HG03108 (cell line): Measurements from ENCODE around the gene BSG.
"Not testable (repeated sequence)": the region's sequence is repeated elsewhere in the genome, so short reads cannot be mapped to it uniquely, and the experiment has no call there.

Source experiments
- ATAC-seq: cut with Tn5 transposase; IDR thresholded peaks from one replicate; pipeline ENCODE4 v1.9.1; 2021; ENCODE audit warnings: moderate library complexity; ENCODE audit not compliant: unreplicated experiment

BSG gene

DNA sequence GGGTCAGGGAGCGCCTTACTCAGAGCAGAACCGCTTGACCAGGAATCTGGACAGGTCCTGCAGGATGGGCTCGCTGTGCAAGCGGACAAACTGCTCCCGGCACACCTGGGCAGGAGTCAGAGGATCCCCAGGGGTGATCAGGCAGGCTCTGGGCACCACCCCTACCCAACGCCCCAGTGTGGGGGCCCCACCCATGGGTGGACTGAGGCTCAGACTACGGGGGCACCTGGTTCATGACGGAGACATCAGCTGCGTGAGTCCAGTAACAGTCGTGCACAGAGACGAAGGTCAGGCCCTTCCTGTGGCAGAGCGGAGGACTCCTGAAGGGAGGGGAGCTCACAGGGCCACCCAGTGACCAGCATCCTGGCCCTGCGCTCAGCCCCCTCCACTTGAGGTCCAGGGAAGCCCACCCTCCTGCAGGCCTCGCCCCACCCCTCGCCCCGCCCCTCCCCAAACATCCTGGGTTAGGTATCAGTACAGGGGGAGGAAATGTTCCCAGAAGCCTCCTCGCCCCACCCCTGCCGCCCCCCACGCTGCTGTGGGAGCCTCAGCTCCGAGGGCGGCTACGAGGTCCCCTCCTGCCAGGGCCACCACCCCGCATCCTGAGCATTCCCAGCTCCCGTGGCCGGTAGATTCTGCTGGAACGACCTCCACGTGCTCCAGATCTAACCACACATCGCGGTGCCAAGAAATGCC lies 45.3 kb downstream of the BSG start:
- ATAC-seq: no peak

GRCh38 chr19:618247-618619 lies 45.8 kb downstream of the BSG start:
- no peak for ATAC-seq

GRCh38 chr19:618674-619285 lies 46.4 kb downstream of the BSG start:
- ATAC-seq: no peak

GRCh38 chr19:619286-620002 lies 47.0 kb downstream of the BSG start:
- ATAC-seq: no peak

DNA sequence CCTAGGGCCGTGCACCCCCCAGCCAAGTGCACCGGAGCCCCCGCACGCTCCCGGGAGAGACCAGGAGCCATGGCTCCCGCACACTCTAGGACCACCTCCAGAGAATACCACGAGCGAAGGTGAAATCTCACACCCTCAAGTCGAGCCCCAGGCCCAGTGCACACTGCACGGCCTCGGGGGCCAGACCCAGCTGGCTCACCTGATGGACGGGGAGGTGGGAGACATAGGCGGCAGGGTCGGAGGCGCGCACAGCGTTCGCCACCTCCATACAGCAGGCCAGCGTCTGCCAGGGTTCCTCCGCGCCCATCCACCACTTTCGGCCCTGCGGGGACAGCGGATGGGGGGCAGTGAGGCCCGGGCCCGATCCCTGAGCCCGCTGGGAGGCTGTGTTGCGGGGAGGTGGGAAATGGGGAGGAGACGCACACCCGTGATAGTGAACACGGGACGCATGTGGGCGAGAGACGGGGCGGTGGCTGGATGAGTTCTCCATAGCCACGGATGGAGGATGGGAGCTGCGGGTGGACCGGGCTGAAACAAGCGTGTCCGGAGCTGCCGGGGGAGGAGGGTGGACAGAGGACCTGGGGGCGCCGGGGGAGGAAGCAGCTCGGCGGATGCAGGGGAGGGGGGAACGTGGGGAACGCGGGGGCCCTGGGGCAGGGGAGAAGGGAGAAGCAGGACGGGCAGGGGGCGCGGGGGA lies 47.9 kb downstream of the BSG start:
- no peak for ATAC-seq

- ATAC-seq: not testable (repeated sequence)
These were observed 48.8 kb downstream of the BSG start for GRCh38 chr19:621191-621590.

GRCh38 chr19:621819-622218 lies 49.4 kb downstream of the BSG start:
- no peak for ATAC-seq

- no peak for ATAC-seq
These were observed 50.3 kb downstream of the BSG start for GRCh38 chr19:622666-623065.

- no peak for ATAC-seq
These were observed 51.0 kb downstream of the BSG start for GRCh38 chr19:623175-623916.

GRCh38 chr19:623974-624373 lies 51.6 kb downstream of the BSG start:
- no peak for ATAC-seq

DNA sequence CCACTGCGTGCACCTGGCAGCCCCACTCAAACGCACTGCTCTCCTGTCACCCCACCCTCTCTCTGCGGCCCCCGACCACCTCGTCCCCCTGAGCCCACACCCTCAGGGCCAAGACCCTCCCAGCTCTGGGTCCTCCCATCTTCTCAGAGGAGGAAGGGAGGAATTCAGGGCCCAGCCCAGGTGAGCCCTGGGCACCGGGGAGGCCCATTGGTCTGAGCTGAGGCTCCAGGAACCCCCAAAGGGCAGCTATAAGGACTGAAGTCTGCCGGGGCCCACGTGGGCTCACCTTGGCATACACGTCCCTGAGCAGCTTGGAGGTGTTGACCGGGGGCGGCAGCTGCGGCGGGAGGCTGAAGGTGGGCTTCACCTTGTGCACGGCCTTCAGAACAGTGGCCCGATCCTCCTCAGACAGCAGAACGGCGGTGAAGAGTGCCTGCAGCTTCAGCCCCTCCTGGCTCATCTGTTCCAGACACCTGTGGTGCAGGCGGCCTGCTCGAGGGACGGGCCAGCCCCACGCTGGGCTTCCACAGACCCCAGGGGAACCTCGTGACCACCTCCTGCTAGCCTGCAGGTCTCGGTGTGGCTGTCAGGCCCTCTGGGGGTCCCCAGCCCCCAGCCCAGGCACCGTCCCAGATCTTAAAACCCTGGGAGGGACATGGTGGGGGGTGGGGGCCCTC lies 52.2 kb downstream of the BSG start:
- no peak for ATAC-seq

DNA sequence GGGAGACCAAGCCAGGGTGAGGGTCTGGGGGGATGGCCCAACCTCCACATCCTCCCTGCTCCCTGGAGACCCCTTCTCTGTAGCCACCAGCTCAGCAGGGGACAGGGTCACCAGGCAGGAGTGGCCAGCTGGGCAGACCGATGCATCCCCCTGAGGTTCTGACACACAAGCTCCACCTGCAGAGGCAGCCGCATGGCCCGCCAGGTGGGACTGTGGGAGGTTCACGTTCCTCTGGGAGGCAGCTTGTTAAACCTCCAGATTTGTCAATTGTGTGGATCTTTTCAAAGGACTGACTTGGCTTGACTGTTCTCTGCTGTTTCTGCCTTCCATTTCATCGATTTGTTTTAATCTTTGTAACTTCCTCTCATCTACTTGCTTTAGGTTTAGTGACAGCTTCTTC lies 52.9 kb downstream of the BSG start:
- ATAC-seq: no peak

DNA sequence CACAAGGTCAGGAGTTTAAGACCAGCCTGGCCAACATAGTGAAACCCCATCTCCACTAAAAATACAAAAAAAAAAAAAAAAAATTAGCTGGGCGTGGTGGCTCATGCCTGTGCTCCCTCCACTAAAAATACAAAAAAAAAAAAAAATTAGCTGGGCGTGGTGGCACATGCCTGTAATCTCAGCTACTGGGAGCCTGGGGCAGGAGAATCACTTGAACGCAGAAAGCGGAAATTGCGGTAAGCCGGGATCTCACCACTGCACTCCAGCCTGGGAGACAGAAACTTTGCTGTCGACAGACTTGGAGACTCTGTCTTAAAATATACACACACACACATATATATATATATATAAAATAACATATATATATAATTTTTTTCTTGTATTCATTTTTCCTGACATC lies 54.2 kb downstream of the BSG start:
- ATAC-seq: not testable (repeated sequence)

DNA sequence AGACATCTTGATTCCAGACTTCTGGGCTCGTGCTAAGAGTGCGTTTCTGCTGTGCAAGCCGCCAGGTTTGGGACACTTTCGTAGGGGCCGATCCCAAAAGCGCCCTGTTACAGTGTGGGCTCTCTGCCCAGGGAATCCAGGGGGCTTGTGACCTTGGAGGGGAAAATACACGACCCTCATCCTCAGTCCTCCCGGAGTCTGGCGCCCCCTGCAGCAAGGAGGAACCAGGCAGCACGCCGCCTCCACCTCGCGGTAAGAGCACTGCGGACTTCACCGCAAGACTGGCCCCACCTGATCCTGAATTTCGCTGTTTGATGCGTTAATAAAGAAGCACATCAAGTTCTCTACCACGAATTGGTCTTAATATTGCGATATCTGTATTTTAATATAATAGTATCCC lies 55.8 kb downstream of the BSG start:
- no peak for ATAC-seq

DNA sequence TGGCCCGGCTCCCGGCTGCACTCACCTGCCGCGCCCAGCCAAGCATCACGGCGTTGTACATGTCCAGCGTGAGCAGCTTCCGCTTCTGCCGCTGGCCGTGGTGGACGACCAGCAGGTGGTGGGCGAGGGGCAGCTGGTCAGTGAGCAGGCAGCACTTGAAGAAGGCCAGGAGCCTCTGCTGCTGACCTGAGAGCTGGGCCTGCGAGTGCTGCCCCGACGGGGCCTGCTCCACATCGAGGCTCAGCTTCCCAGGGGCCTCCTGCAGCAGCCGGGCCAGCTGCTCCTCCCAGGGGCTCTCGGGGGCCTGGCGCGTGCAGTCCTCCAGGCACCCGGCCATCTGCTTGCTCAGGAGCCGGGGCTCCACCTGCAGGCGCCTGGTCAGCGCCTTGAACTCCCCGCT lies 57.1 kb downstream of the BSG start:
- not testable (repeated sequence) for ATAC-seq

DNA sequence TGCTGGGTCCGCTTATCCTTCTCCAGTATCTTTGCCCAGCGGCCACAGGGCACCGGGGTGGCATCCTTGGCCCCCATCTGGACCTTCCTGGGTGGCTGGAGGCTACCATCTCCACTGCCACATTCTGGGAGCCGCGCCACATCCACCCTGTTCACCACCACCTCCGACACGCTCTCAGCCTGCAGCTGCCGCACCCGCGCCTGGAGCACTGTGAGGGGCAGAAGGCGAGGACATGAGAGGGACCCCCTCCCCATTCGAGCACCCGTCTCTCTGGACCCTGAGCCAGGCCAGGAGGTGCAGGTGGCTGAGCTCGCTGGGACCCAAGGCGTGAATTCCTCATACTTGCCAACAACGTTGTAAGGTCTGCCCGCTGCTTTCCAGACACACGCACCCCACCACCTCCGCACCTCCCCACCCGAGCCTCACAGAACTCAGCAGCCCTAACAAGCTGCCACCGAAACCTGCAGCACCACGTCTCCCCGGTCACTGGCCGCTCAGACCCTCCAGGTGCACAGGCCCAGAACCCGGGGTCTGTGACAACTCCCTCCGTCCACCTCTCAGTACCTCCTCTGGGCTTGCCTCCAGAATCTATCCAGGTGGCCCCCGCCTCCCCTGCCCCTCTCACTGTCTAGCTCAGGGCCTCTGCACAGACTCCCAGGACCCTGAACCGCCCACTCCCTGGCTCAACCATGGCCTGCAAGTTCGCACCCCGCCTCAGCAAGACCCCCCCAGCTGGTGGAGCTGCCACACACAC lies 57.7 kb downstream of the BSG start:
- ATAC-seq: no peak

DNA sequence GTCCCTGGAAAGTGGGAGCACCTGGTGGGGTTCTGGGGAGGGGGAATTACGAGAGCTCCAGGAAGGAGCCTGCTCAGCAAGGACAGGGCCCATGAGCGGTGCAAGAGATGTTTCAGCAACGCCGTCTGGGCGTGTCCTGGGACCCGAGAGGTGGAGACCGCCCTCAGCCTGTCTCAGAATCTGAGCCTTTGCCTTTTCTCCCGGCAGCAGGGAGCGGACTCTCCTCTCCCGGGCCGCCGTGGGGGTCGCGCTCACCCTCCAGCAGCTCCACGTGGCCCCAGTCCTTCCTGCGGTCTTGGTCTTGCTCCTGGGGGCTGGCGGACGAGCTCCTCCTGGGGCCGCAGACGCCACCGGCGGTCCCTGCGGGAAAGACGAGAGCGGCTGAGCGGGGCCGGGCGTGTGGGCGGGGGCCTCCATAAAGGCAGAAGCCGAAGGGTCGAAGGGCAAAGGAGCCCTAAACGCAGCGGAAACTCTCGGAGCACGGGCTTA lies 60.2 kb downstream of the BSG start:
- no peak for ATAC-seq
